HT1080 (cell line): ENCODE results near the gene CA5B. TPM values are rescaled to one million over a fixed set of nuclear protein-coding genes. Genes with fewer than 3 reads are reported as not detected.
"Not testable (repeated sequence)": the region's sequence is repeated elsewhere in the genome, so short reads cannot be mapped to it uniquely, and the experiment has no call there.

ENCODE experiments used
- DNase-seq: peaks from one replicate; pipeline ENCODE4 v3.0.0-alpha.2; 2015; ENCODE audit warnings: low read depth
- polyA plus RNA-seq, 2 experiments: library from polyadenylated mRNA; depleted of rRNA; stranded (reverse); fragments of >200 nt; gene quantifications; 2 replicates each; pipeline ENCODE4 v1.2.3, GENCODE V29; 2015
- total RNA-seq: library from RNA; depleted of rRNA; stranded (reverse); fragments of >200 nt; shearing (Covaris generic); gene quantifications from 2 replicates; pipeline ENCODE4 v1.2.3, GENCODE V29; 2014; rRNA removed

CA5B gene
- total RNA-seq, result 1.2 and 1.6 TPM in 2 replicates
- polyA plus RNA-seq (2015; cell fraction: cytosol; rRNA removed), result 1.9 and 2.2 TPM in 2 replicates
- polyA plus RNA-seq (2015; cell fraction: nucleus; rRNA removed), result 2.3 and 5.1 TPM in 2 replicates

- DNase-seq, result no peak
Observed at GRCh38 chrX:15737959-15738902, at the start of gene CA5B. Gene CA5B, plus strand, starts transcription at chrX:15738270. Its CDS starts 11,754 bp downstream, at chrX:15750024.

GRCh38 chrX:15694941-15695451 lies 43.1 kb upstream of the CA5B start:
- DNase-seq, result no peak

GRCh38 chrX:15696516-15696915 lies 41.6 kb upstream of the CA5B start:
- DNase-seq, result no peak

GRCh38 chrX:15702488-15703371 lies 35.3 kb upstream of the CA5B start:
- no peak for DNase-seq

- not testable (repeated sequence) for DNase-seq
Observed at GRCh38 chrX:15703809-15704208, 34.3 kb upstream of the CA5B start.

GRCh38 chrX:15704273-15704672 lies 33.8 kb upstream of the CA5B start:
- DNase-seq, result not testable (repeated sequence)

GRCh38 chrX:15714529-15714928 lies 23.5 kb upstream of the CA5B start:
- DNase-seq, result peak; percentile 0

GRCh38 chrX:15718283-15718970 lies 19.6 kb upstream of the CA5B start:
- no peak for DNase-seq

GRCh38 chrX:15719324-15719968 lies 18.6 kb upstream of the CA5B start:
- no peak for DNase-seq

- DNase-seq, result no peak
Observed at GRCh38 chrX:15721911-15722310, 16.2 kb upstream of the CA5B start.

- no peak for DNase-seq
Observed at GRCh38 chrX:15723887-15724517, 14.1 kb upstream of the CA5B start.

- no peak for DNase-seq
Observed at GRCh38 chrX:15724911-15725310, 13.2 kb upstream of the CA5B start.

GRCh38 chrX:15731368-15731767 lies 6.7 kb upstream of the CA5B start:
- not testable (repeated sequence) for DNase-seq

GRCh38 chrX:15737190-15737958 lies 696 bp upstream of the CA5B start:
- no peak for DNase-seq

- no peak for DNase-seq
Observed at GRCh38 chrX:15739886-15740285, 1.8 kb downstream of the CA5B start.

- DNase-seq, result no peak
Observed at GRCh38 chrX:15744181-15744867, 6.3 kb downstream of the CA5B start.

- no peak for DNase-seq
Observed at GRCh38 chrX:15745179-15745578, 7.1 kb downstream of the CA5B start.

- not testable (repeated sequence) for DNase-seq
Observed at GRCh38 chrX:15746651-15747050, 8.6 kb downstream of the CA5B start.
